Coronary artery (tissue), 2 donors: Measurements from ENCODE around the gene SEC11C.

Source experiments
- DNase-seq: peaks from one replicate; pipeline ENCODE4 v3.0.0-alpha.2; 2017; ENCODE audit warnings: low spot score
- H3K27ac ChIP-seq, 2 donors: fragments of 200-600 bp; sonication (generic); one replicate each; pipeline ENCODE4 v1.5.1; 2016 to 2019
- H3K4me3 ChIP-seq: fragments of 200-600 bp; sonication (generic); 2 replicates; pipeline ENCODE4 v1.5.1; 2016; ENCODE audit warnings: mild to moderate bottlenecking, moderate library complexity
- CTCF ChIP-seq: fragments of 200-600 bp; sonication (generic); IDR thresholded peaks from one replicate; pipeline ENCODE4 v1.5.1; 2019; ENCODE audit warnings: antibody characterized with exemption

Gene SEC11C

DNA sequence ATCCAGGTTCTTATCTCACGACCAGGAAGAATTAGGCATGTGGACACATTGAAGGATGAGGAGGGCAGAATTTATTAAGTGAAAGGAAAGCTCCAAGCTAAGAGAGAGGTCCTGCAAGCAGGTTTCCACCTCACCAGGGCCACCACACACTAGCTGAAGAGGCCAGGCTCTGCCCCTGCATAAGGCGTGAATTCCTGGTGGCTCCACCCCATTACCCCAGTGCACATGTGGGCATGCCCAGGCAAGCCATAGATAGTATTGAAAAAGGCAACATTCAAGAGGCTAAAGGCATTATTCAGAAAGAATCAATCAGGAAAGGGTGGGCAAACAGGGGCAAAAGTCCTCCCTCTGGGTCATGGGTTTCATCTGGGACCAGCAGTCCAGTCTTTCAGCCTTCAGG, 49.3 kb downstream of the SEC11C start:
- Histone ChIP-seq H3K4me3 (no peak overlapping the region), H3K27ac (no peak overlapping the region)
- TF ChIP-seq CTCF, result no peak
- no peak for DNase-seq

- TF ChIP-seq CTCF, result no peak
- H3K4me3 ChIP-seq, result no peak overlapping the region
- no peak for DNase-seq
- no peak overlapping the region for H3K27ac ChIP-seq
These were observed 50.1 kb downstream of the SEC11C start for GRCh38 chr18:59189746-59190145.

DNA sequence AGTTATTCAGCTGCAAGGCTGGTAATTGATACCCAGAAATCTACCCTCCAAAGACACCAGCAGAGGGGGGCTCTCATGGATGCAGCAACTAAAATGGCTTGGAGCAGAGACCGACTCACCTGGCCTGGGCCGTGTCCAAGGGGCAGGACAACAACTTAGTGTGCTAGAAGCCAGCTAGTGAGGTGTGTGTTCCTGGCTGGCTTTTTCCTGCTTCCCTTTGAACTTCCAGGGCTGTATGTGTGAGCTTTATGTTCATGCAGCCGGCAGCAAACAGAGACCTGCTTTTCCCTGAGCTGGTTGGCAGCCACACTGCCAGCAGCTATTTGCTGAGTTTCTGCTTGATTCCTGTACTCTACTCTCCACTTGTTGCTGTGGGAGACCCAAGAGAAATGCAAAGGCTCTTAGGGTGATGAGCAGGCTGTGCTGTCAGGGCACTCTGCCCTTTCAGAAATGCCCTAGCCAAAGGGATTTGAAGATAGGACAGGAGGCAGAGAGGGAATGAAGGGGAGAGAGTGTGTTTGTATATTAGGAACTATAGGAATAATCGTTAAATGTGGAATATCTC, 56.6 kb downstream of the SEC11C start:
- no peak for DNase-seq
- H3K4me3 ChIP-seq, result no peak overlapping the region
- H3K27ac ChIP-seq, result no peak overlapping the region
- no peak for TF ChIP-seq CTCF

DNA sequence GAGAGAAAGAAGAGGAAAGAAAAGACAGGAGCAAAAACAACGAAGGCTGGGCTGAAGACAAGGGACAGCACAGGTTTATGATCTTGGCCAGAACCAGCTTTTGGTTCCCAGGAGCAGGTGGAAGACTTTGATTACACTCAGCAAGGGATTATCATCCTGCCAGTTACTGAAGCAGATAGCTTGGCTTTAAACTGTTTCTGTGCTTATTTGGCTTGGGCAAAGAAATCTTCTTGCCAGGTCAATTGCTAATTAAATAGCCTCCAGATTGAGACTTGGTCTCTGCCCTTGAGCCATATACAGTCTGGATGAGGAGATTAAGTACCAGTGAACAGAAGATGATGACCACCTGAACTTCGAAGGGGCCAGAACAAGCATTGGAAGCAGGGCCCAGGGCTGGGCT, 58.0 kb downstream of the SEC11C start:
- no peak for TF ChIP-seq CTCF
- DNase-seq, result no peak
- no peak overlapping the region for H3K27ac ChIP-seq
- H3K4me3 ChIP-seq, result no peak overlapping the region

DNA sequence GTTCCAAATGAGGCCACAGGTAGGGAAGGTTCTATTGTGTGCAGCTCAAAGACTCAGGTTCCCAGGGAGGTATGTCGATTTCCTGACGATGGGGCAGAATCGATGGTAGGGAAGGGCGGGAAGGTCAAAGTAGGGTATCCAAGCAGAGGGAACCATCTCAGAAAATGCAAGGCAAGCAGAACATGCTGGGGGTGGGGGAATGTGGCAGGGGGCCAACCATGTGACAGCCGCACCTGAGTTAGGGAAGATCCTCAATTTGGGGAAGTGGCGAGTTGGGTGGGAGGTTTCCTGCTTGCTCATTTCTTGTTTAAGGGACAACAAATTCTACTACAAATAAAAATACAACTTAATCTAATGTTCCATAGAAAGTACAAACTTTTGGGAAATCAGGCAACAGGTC, 58.5 kb downstream of the SEC11C start:
- no peak for DNase-seq
- TF ChIP-seq CTCF, result no peak
- H3K4me3 ChIP-seq, result no peak overlapping the region
- no peak overlapping the region for H3K27ac ChIP-seq

DNA sequence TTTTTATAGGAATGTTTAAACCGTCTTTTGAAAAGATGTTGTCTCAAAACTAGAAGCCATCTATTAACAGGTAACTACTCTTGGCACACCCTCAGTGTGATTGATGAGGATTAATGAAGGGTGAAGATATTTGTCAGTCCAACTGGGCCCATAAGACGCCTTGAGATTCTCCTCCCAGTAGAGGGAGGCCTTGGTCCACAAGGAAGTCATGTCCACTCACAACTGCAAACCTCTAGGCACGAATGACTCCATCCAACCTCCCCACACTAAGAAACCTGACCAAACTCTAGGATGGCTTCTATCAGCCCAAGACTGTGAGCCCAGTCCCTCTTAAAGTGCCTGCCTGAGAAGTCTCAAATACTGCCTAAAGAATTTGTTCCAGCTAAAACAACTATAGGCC, 61.1 kb downstream of the SEC11C start:
- Histone ChIP-seq H3K4me3 (no peak overlapping the region), H3K27ac (no peak overlapping the region)
- DNase-seq, result no peak
- no peak for TF ChIP-seq CTCF

DNA sequence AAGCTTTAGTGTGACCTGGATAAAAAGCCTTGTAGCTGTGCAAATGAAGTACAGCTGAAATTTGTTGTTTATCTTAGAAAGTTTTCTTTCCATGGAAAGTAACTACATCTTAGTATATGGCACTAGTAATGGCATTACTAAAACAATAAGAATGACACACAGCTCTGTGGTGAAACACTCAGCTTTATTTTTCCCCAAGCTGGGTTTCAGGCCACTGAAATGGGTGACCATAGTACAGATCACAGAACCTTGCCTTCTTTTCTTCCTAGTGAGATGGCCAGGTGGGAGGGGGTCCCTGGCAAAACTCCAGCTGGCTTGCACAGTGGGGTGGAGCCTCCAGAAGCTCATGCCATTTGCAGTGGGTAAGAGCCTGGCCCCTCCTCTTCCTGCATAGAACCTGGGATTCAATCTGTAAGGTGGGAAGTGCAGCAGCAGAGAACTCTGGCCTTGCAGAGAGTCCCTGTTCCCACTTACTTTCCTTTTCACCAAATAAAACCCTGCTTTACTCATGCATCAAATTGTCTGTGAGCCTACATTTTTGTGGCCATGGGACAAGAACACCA, 62.7 kb downstream of the SEC11C start:
- Histone ChIP-seq H3K4me3 (no peak overlapping the region), H3K27ac (no peak overlapping the region)
- TF ChIP-seq CTCF, result no peak
- no peak for DNase-seq
